ENCODE measurements around the gene AMY2B. TPM values are rescaled to one million over a fixed set of nuclear protein-coding genes. Genes with fewer than 3 reads are reported as not detected.
"Not testable (repeated sequence)": the region's sequence is repeated elsewhere in the genome, so short reads cannot be mapped to it uniquely, and the experiment has no call there.

AMY2B gene
- total RNA-seq, 1 donor from 2014 or later, result 23.5 TPM

- H3K9me3 ChIP-seq, result no peaks in the 10 kb centered on the region
- H3K4me1 ChIP-seq, result peaks cover 13% of the 10 kb centered on the region
- peak; percentile 81 to 90 for ATAC-seq
- peak overlapping the region; percentile 69 for H3K27ac ChIP-seq
- TF ChIP-seq CTCF (IDR thresholded peaks at IDR 0.05), result no peak
- no peak for DNase-seq
- peak overlapping the region; percentile 10 for H3K4me3 ChIP-seq
- no peaks in the 10 kb centered on the region for H3K27me3 ChIP-seq (ENCODE audit: low read depth)
- peaks cover 5% of the 10 kb centered on the region for H3K36me3 ChIP-seq
- intact Hi-C loops (cut with DNase I), result no loop called here
These were observed 9.6 kb upstream of the AMY2B start for GRCh38 chr1:103561643-103562395.

GRCh38 chr1:103563056-103563455, 8.3 kb upstream of the AMY2B start:
- no peak overlapping the region for H3K27ac ChIP-seq
- no peak for TF ChIP-seq CTCF (IDR thresholded peaks at IDR 0.05)
- no peaks in the 10 kb centered on the region for H3K9me3 ChIP-seq
- peaks cover 6% of the 10 kb centered on the region for H3K36me3 ChIP-seq
- no peak for ATAC-seq
- intact Hi-C loops (cut with DNase I), result no loop called here
- peaks cover 13% of the 10 kb centered on the region for H3K4me1 ChIP-seq
- no peak overlapping the region for H3K4me3 ChIP-seq
- H3K27me3 ChIP-seq (ENCODE audit: low read depth), result no peaks in the 10 kb centered on the region
- DNase-seq, result no peak

- H3K36me3 ChIP-seq, result peaks cover 6% of the 10 kb centered on the region
- intact Hi-C loops (cut with DNase I), result no loop called here
- H3K27ac ChIP-seq, result no peak overlapping the region
- H3K9me3 ChIP-seq, result no peaks in the 10 kb centered on the region
- ATAC-seq (peak in 1 of 2 donors; percentile 15), DNase-seq (no peak)
- H3K4me3 ChIP-seq, result no peak overlapping the region
- H3K4me1 ChIP-seq, result no peaks in the 10 kb centered on the region
- no peak for TF ChIP-seq CTCF (IDR thresholded peaks at IDR 0.05)
- no peaks in the 10 kb centered on the region for H3K27me3 ChIP-seq (ENCODE audit: low read depth)
These were observed 1.9 kb upstream of the AMY2B start for GRCh38 chr1:103569493-103569892.

GRCh38 chr1:103576065-103576464, 4.7 kb downstream of the AMY2B start:
- ATAC-seq (no peak), DNase-seq (no peak)
- Histone ChIP-seq H3K27ac (no peak overlapping the region), H3K27me3 (ENCODE audit: low read depth) (no peaks in the 10 kb centered on the region), H3K4me1 (no peaks in the 10 kb centered on the region), H3K36me3 (no peaks in the 10 kb centered on the region), H3K9me3 (no peaks in the 10 kb centered on the region), H3K4me3 (no peak overlapping the region)
- no peak for TF ChIP-seq CTCF (IDR thresholded peaks at IDR 0.05)
- intact Hi-C loops (cut with DNase I), result no loop called here

- DNase-seq; H3K27me3 ChIP-seq (ENCODE audit: low read depth); H3K4me1 ChIP-seq; ATAC-seq; intact Hi-C loops (cut with DNase I); H3K9me3 ChIP-seq; H3K4me3 ChIP-seq; H3K36me3 ChIP-seq; H3K27ac ChIP-seq: not testable (repeated sequence)
These were observed 5.4 kb downstream of the AMY2B start for GRCh38 chr1:103576784-103577183.

- no peak for TF ChIP-seq CTCF (IDR thresholded peaks at IDR 0.05)
- no peak overlapping the region for H3K27ac ChIP-seq
- H3K4me3 ChIP-seq, result no peak overlapping the region
- H3K9me3 ChIP-seq, result no peaks in the 10 kb centered on the region
- no peaks in the 10 kb centered on the region for H3K4me1 ChIP-seq
- no peaks in the 10 kb centered on the region for H3K36me3 ChIP-seq
- DNase-seq (no peak), ATAC-seq (peak; percentile 56 to 72)
- no peaks in the 10 kb centered on the region for H3K27me3 ChIP-seq (ENCODE audit: low read depth)
- intact Hi-C loops (cut with DNase I), result no loop called here
These were observed 11.1 kb downstream of the AMY2B start for GRCh38 chr1:103582464-103582863.

Measured in lower lobe of right lung (tissue), 2 donors.